Trophoblast cell (in vitro differentiated cells and primary cell): ENCODE measurements around the gene METRN.

ENCODE experiments used
- DNase-seq, 2 donors: peaks; one replicate each; pipeline ENCODE4 v3.0.0-alpha.2; 2016
- H2AFZ ChIP-seq: 2 replicates; pipeline ENCODE4 v1.6.1; 2013; ENCODE audit warnings: low read length, moderate library complexity, mild to moderate bottlenecking; ENCODE audit not compliant: insufficient read depth, poor library complexity
- H2AK5ac ChIP-seq: 2 replicates; pipeline ENCODE4 v1.6.1; 2013; ENCODE audit warnings: mild to moderate bottlenecking, low read length
- H2BK120ac ChIP-seq: 2 replicates; pipeline ENCODE4 v1.6.1; 2013; ENCODE audit warnings: low read length, mild to moderate bottlenecking, moderate library complexity; ENCODE audit not compliant: insufficient read depth, poor library complexity
- H2BK12ac ChIP-seq: 2 replicates; pipeline ENCODE4 v1.6.1; 2013; ENCODE audit warnings: mild to moderate bottlenecking, low read length, moderate library complexity
- H2BK5ac ChIP-seq: 2 replicates; pipeline ENCODE4 v1.6.1; 2013; ENCODE audit warnings: low read length, low read depth, moderate library complexity, mild to moderate bottlenecking; ENCODE audit not compliant: poor library complexity
- H3K14ac ChIP-seq: 2 replicates; pipeline ENCODE4 v1.6.1; 2013; ENCODE audit warnings: mild to moderate bottlenecking, low read length
- H3K18ac ChIP-seq: 2 replicates; pipeline ENCODE4 v1.6.1; 2013; ENCODE audit warnings: mild to moderate bottlenecking, low read length
- H3K23ac ChIP-seq: 2 replicates; pipeline ENCODE4 v1.6.1; 2013; ENCODE audit warnings: low read length
- H3K27ac ChIP-seq: 2 replicates; pipeline ENCODE4 v1.5.1; 2013; ENCODE audit warnings: low read depth, mild to moderate bottlenecking, inconsistent platforms, low read length, moderate library complexity
- H3K27me3 ChIP-seq: 2 replicates; pipeline ENCODE4 v1.6.1; 2013; ENCODE audit warnings: inconsistent platforms, mild to moderate bottlenecking, low read length, moderate library complexity; ENCODE audit not compliant: insufficient read depth
- H3K36me3 ChIP-seq, 2 experiments: 1 replicate in 1 of 2; 2 replicates in 1 of 2; pipeline ENCODE4 v1.6.1; 2013; ENCODE audit warnings: low read length in 2 of 2, mild to moderate bottlenecking in 2 of 2, moderate library complexity in 1 of 2; ENCODE audit not compliant: insufficient read depth in 2 of 2, control insufficient read depth in 1 of 2
- H3K4ac ChIP-seq: 2 replicates; pipeline ENCODE4 v1.6.1; 2013; ENCODE audit warnings: low read depth, mild to moderate bottlenecking, low read length, moderate library complexity
- H3K4me1 ChIP-seq, 2 experiments: 1 replicate in 1 of 2; 2 replicates in 1 of 2; pipeline ENCODE4 v1.6.1; 2013; ENCODE audit warnings: low read length in 2 of 2, mild to moderate bottlenecking in 2 of 2, moderate library complexity in 1 of 2; ENCODE audit not compliant: insufficient read depth in 2 of 2, control insufficient read depth in 1 of 2
- H3K4me2 ChIP-seq: 2 replicates; pipeline ENCODE4 v1.6.1; 2013; ENCODE audit warnings: inconsistent platforms, mild to moderate bottlenecking, low read length, moderate library complexity
- H3K4me3 ChIP-seq: 2 replicates; pipeline ENCODE4 v1.5.1; 2013; ENCODE audit warnings: mild to moderate bottlenecking, low read depth, low read length, inconsistent platforms
- H3K79me1 ChIP-seq: one replicate; pipeline ENCODE4 v1.6.1; 2013; ENCODE audit warnings: low read length
- H3K79me2 ChIP-seq: 2 replicates; pipeline ENCODE4 v1.6.1; 2013; ENCODE audit warnings: low read length, mild to moderate bottlenecking; ENCODE audit not compliant: control insufficient read depth, insufficient read depth, poor library complexity
- H3K9ac ChIP-seq: 2 replicates; pipeline ENCODE4 v1.6.1; 2013; ENCODE audit warnings: mild to moderate bottlenecking, low read length
- H3K9me3 ChIP-seq: 2 replicates; pipeline ENCODE4 v1.6.1; 2013; ENCODE audit warnings: low read depth, mild to moderate bottlenecking, control low read depth, inconsistent platforms, low read length; ENCODE audit not compliant: insufficient read depth
- H4K12ac ChIP-seq: 2 replicates; pipeline ENCODE4 v1.6.1; 2013; ENCODE audit warnings: low read depth, mild to moderate bottlenecking, low read length, moderate library complexity
- H4K8ac ChIP-seq: 2 replicates; pipeline ENCODE4 v1.6.1; 2013; ENCODE audit warnings: low read depth, mild to moderate bottlenecking, low read length, moderate library complexity
- H4K91ac ChIP-seq: one replicate; pipeline ENCODE4 v1.6.1; 2013; ENCODE audit warnings: low read depth, mild to moderate bottlenecking, low read length, moderate library complexity
- WGBS: extraction: QIAGEN DNeasy Blood & Tissue Kit; methylation state at CpG from one replicate; pipeline ENCODE4 v1.1.7; 2013; ENCODE audit warnings: missing lambda C conversion rate; ENCODE audit not compliant: insufficient read length, insufficient coverage; ENCODE audit errors: extremely low coverage; 5-methylcytosine and 5-hydroxymethylcytosine counted together

Gene METRN

GRCh38 chr16:759110-759910 lies 44.4 kb downstream of the METRN start:
- no peak overlapping the region for H3K4me3 ChIP-seq
- no peak overlapping the region for H3K9ac ChIP-seq
- peak overlapping the region; percentile 35 for H2AK5ac ChIP-seq
- H2BK5ac ChIP-seq, result no peak overlapping the region
- H2AFZ ChIP-seq, result peak overlapping the region; percentile 66
- H3K4me2 ChIP-seq, result no peak overlapping the region
- no peak overlapping the region for H3K18ac ChIP-seq
- H3K4me1 ChIP-seq, result peaks cover 12% of the 10 kb centered on the region in 2 experiments
- peak overlapping the region; percentile 6 for H4K12ac ChIP-seq
- H3K23ac ChIP-seq, result no peak overlapping the region
- H2BK120ac ChIP-seq, result peak overlapping the region; percentile 47
- H3K9me3 ChIP-seq, result peaks cover 5% of the 10 kb centered on the region
- peak in 1 of 2 donors; percentile 18 for DNase-seq
- peak overlapping the region; percentile 53 for H4K91ac ChIP-seq
- peak overlapping the region; percentile 11 for H3K27ac ChIP-seq
- no peaks in the 10 kb centered on the region for H3K36me3 ChIP-seq
- H4K8ac ChIP-seq, result peak overlapping the region; percentile 30
- peak overlapping the region; percentile 23 for H2BK12ac ChIP-seq
- peaks cover 3% of the 10 kb centered on the region for H3K79me1 ChIP-seq
- WGBS, result no CpG with 5 or more reads among the region's 34 CpGs
- H3K4ac ChIP-seq, result no peak overlapping the region
- H3K27me3 ChIP-seq, result no peaks in the 10 kb centered on the region
- H3K79me2 ChIP-seq, result no peaks in the 10 kb centered on the region
- H3K14ac ChIP-seq, result peak overlapping the region; percentile 21

DNA sequence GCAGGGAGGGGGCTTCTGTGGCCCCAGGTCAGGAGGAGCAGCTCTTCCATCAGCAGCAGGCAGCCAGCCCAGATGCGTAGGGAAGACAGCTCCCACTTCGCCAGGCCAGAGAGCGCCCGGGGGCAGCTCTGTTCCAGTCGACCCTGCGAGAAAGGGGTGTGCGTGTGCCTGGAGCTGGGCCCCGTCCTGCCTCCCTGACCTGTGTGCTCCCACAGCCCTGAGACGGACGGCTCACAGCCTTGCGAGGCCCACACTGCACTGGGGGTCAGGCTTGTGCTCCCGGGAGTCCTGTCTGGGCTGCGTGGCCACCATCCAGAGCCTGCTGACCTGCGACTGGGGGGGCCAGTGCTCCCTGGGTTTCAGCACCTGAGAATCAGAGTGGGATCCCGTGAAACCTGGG lies 45.1 kb downstream of the METRN start:
- H3K4me2 ChIP-seq, result no peak overlapping the region
- peak overlapping the region; percentile 16 for H3K4me3 ChIP-seq
- H3K14ac ChIP-seq, result no peak overlapping the region
- H3K9ac ChIP-seq, result no peak overlapping the region
- no peak overlapping the region for H2BK5ac ChIP-seq
- no peak overlapping the region for H2AFZ ChIP-seq
- no peak overlapping the region for H4K91ac ChIP-seq
- no peak overlapping the region for H4K12ac ChIP-seq
- H2AK5ac ChIP-seq, result no peak overlapping the region
- no peak overlapping the region for H3K23ac ChIP-seq
- H3K4ac ChIP-seq, result no peak overlapping the region
- peaks cover 3% of the 10 kb centered on the region for H3K79me1 ChIP-seq
- H3K9me3 ChIP-seq, result peaks cover 7% of the 10 kb centered on the region
- no peaks in the 10 kb centered on the region for H3K79me2 ChIP-seq
- peaks cover 12% of the 10 kb centered on the region in 2 experiments for H3K4me1 ChIP-seq
- no peak overlapping the region for H2BK12ac ChIP-seq
- H3K18ac ChIP-seq, result no peak overlapping the region
- no peak overlapping the region for H2BK120ac ChIP-seq
- no peaks in the 10 kb centered on the region for H3K36me3 ChIP-seq
- WGBS, result no CpG with 5 or more reads among the region's 15 CpGs
- H4K8ac ChIP-seq, result no peak overlapping the region
- no peak overlapping the region for H3K27ac ChIP-seq
- DNase-seq, result no peak
- no peaks in the 10 kb centered on the region for H3K27me3 ChIP-seq

DNA sequence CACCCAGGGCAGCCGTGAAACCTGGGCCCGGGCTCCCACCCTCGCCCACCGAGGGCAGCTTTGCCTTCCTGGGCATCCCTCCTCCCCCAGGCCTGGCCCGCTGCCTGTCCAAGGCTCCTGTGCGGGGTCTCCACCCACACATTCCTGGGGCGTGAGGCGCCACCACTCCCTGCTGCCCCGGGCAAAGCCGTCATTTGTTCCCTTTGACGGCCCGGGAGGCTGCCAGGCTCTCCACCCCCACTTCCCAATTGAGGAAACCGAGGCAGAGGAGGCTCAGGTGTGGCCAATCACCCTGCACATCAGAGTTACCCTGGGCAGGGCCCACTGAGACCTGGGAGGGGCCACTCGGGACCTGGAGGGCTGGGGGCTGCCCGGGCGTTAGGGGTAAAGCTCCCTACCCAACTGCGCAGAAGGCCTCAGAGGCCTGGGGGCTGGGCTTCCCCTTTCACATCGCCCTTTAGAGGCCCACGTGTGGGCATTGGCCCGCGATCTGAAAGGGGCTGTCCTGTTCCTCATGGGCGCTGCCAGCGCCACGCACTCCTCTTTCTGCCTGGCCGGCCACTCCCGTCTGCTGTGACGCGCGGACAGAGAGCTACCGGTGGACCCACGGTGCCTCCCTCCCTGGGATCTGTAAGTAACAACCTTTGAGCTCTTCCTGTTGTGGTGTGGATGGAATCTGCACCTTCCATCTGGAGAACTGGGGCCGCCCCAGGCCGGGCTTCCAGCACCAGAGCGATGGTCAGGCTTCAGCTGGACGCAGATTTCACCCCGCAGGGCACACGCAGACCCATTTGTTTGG lies 45.8 kb downstream of the METRN start, which contains the start of gene MSLN:
Gene MSLN (plus strand): TSS at position 190 of the 799 bp plus-strand sequence. CDS start 1,947 bp downstream, outside the sequence.
- H2BK5ac ChIP-seq, result no peak within 1 kb of the TSS
- H3K18ac ChIP-seq, result no peak within 1 kb of the TSS

GRCh38 chr16:761625-762513 lies 47.0 kb downstream of the METRN start:
- no peak overlapping the region for H4K12ac ChIP-seq
- H2BK12ac ChIP-seq, result no peak overlapping the region
- H2AK5ac ChIP-seq, result no peak overlapping the region
- no peak overlapping the region for H3K4me3 ChIP-seq
- no peak overlapping the region for H2AFZ ChIP-seq
- H3K79me2 ChIP-seq, result no peaks in the 10 kb centered on the region
- H2BK120ac ChIP-seq, result no peak overlapping the region
- H3K14ac ChIP-seq, result no peak overlapping the region
- no peak overlapping the region for H3K27ac ChIP-seq
- DNase-seq, result no peak
- H3K27me3 ChIP-seq, result no peaks in the 10 kb centered on the region
- H4K8ac ChIP-seq, result no peak overlapping the region
- no peak overlapping the region for H3K23ac ChIP-seq
- H3K9ac ChIP-seq, result no peak overlapping the region
- peaks cover 4% of the 10 kb centered on the region for H3K9me3 ChIP-seq
- H3K18ac ChIP-seq, result no peak overlapping the region
- H3K4ac ChIP-seq, result no peak overlapping the region
- H3K4me2 ChIP-seq, result no peak overlapping the region
- no peak overlapping the region for H4K91ac ChIP-seq
- peaks cover 3% of the 10 kb centered on the region for H3K79me1 ChIP-seq
- H3K36me3 ChIP-seq, result no peaks in the 10 kb centered on the region
- WGBS, result no CpG with 5 or more reads among the region's 22 CpGs
- H3K4me1 ChIP-seq, result peaks cover 12% of the 10 kb centered on the region in 2 experiments
- no peak overlapping the region for H2BK5ac ChIP-seq

More for the DNA sequence above, 45.8 kb downstream of the METRN start, which contains the start of gene MSLN:
- Histone ChIP-seq H4K91ac (no peak within 1 kb of the TSS), H2BK120ac (no peak within 1 kb of the TSS), H3K79me2 (no peaks in the 10 kb centered on the region), H3K4me1 (peaks cover 12% of the 10 kb centered on the region in 2 experiments), H3K79me1 (peaks cover 3% of the 10 kb centered on the region), H3K9ac (no peak within 1 kb of the TSS), H3K4me2 (no peak within 1 kb of the TSS), H3K4me3 (peak within 1 kb of the TSS; percentile 16), H2BK12ac (no peak within 1 kb of the TSS), H3K23ac (no peak within 1 kb of the TSS), H2AFZ (no peak within 1 kb of the TSS), H3K27ac (no peak within 1 kb of the TSS), H3K9me3 (peaks cover 5% of the 10 kb centered on the region), H3K27me3 (no peaks in the 10 kb centered on the region), H4K8ac (no peak within 1 kb of the TSS), H4K12ac (no peak within 1 kb of the TSS), H3K36me3 (no peaks in the 10 kb centered on the region), H2AK5ac (no peak within 1 kb of the TSS), H3K4ac (no peak within 1 kb of the TSS), H3K14ac (no peak within 1 kb of the TSS)
- WGBS, result no CpG with 5 or more reads among the region's 37 CpGs
- no peak for DNase-seq
